Measurements from ENCODE around the gene LBP.
A peak's percentile ranks its signal among the peaks of the same experiment; 100 is the strongest.

Gene LBP

GRCh38 chr20:38303908-38304379, 42.3 kb upstream of the LBP start, which contains the start of gene BPI:
BPI (plus strand) TSS chr20:38304156; CDS start chr20:38304224, 68 bp downstream.
- Histone ChIP-seq H3K27me3 (ENCODE audit: low read length) (no peaks in the 10 kb centered on the region), H3K9ac (ENCODE audit: low read length) (no peak within 1 kb of the TSS), H3K79me2 (ENCODE audit: insufficient read depth, low read length) (no peaks in the 10 kb centered on the region), H3K36me3 (ENCODE audit: low read length) (no peaks in the 10 kb centered on the region), H3K27ac (ENCODE audit: low read depth, low read length) (no peak within 1 kb of the TSS), H2AFZ (ENCODE audit: low read depth, low read length, severe bottlenecking) (no peak within 1 kb of the TSS), H3F3A (ENCODE audit: insufficient read depth) (no peaks in the 10 kb centered on the region), H3K4me2 (ENCODE audit: low read depth, low read length, poor library complexity, severe bottlenecking) (no peak within 1 kb of the TSS), H4K20me1 (ENCODE audit: low read depth, low read length) (no peaks in the 10 kb centered on the region), H3K4me3 (ENCODE audit: insufficient read depth, low read length, poor library complexity, severe bottlenecking) (no peak within 1 kb of the TSS), H3K9me3 (ENCODE audit: insufficient read depth, low read length) (no peaks in the 10 kb centered on the region), H3K9me2 (replicated peaks; ENCODE audit: insufficient read depth, low read length) (no peaks in the 10 kb centered on the region)
- TF ChIP-seq EZH2phosphoT487 (conservative IDR thresholded peaks at IDR 0.05; ENCODE audit: low read length) (no peak), CTCF (IDR thresholded peaks at IDR 0.05; ENCODE audit: insufficient read depth, low read length, poor library complexity, severe bottlenecking) (no peak)

GRCh38 chr20:38304845-38305447, 41.3 kb upstream of the LBP start:
- Histone ChIP-seq H3K79me2 (ENCODE audit: insufficient read depth, low read length) (no peaks in the 10 kb centered on the region), H4K20me1 (ENCODE audit: low read depth, low read length) (no peaks in the 10 kb centered on the region), H3K4me3 (ENCODE audit: insufficient read depth, low read length, poor library complexity, severe bottlenecking) (no peak overlapping the region), H3K9ac (ENCODE audit: low read length) (no peak overlapping the region), H3K27me3 (ENCODE audit: low read length) (0 out of 2 replicates have a peak, but pooled peaks cover under 1% of the 10 kb centered on the region), H2AFZ (ENCODE audit: low read depth, low read length, severe bottlenecking) (no peak overlapping the region), H3K36me3 (ENCODE audit: low read length) (no peaks in the 10 kb centered on the region), H3K27ac (ENCODE audit: low read depth, low read length) (no peak overlapping the region), H3K9me3 (ENCODE audit: insufficient read depth, low read length) (no peaks in the 10 kb centered on the region), H3F3A (ENCODE audit: insufficient read depth) (no peaks in the 10 kb centered on the region), H3K4me2 (ENCODE audit: low read depth, low read length, poor library complexity, severe bottlenecking) (no peak overlapping the region), H3K9me2 (replicated peaks; ENCODE audit: insufficient read depth, low read length) (no peaks in the 10 kb centered on the region)
- TF ChIP-seq EZH2phosphoT487 (conservative IDR thresholded peaks at IDR 0.05; ENCODE audit: low read length) (no peak), CTCF (IDR thresholded peaks at IDR 0.05; ENCODE audit: insufficient read depth, low read length, poor library complexity, severe bottlenecking) (peak; percentile 19)

- H3K9me2 ChIP-seq (replicated peaks; ENCODE audit: insufficient read depth, low read length), result no peaks in the 10 kb centered on the region
- H3K4me3 ChIP-seq (ENCODE audit: insufficient read depth, low read length, poor library complexity, severe bottlenecking), result no peak overlapping the region
- no peaks in the 10 kb centered on the region for H4K20me1 ChIP-seq (ENCODE audit: low read depth, low read length)
- no peak overlapping the region for H3K4me2 ChIP-seq (ENCODE audit: low read depth, low read length, poor library complexity, severe bottlenecking)
- H3K27me3 ChIP-seq (ENCODE audit: low read length), result 0 out of 2 replicates have a peak, but pooled peaks cover 3% of the 10 kb centered on the region
- H3K36me3 ChIP-seq (ENCODE audit: low read length), result no peaks in the 10 kb centered on the region
- H3K9ac ChIP-seq (ENCODE audit: low read length), result no peak overlapping the region
- TF ChIP-seq CTCF (IDR thresholded peaks at IDR 0.05; ENCODE audit: insufficient read depth, low read length, poor library complexity, severe bottlenecking), result no peak
- TF ChIP-seq EZH2phosphoT487 (conservative IDR thresholded peaks at IDR 0.05; ENCODE audit: low read length), result no peak
- no peak overlapping the region for H3K27ac ChIP-seq (ENCODE audit: low read depth, low read length)
- H3F3A ChIP-seq (ENCODE audit: insufficient read depth), result no peaks in the 10 kb centered on the region
- no peaks in the 10 kb centered on the region for H3K79me2 ChIP-seq (ENCODE audit: insufficient read depth, low read length)
- no peak overlapping the region for H2AFZ ChIP-seq (ENCODE audit: low read depth, low read length, severe bottlenecking)
- H3K9me3 ChIP-seq (ENCODE audit: insufficient read depth, low read length), result no peaks in the 10 kb centered on the region
These were observed 40.7 kb upstream of the LBP start for GRCh38 chr20:38305541-38305940.
